Measurements from ENCODE around the gene PACSIN2. TPM values are rescaled to one million over a fixed set of nuclear protein-coding genes. Genes with fewer than 3 reads are reported as not detected.
A peak's percentile ranks its signal among the peaks of the same experiment; 100 is the strongest.

The PACSIN2 gene
- total RNA-seq, 3 donors from 2014 or later (not counting 1 experiment from before 2014, with no cell fraction given) = 37.1 to 48.5 (median 47.6) TPM

- Histone ChIP-seq H3K27ac (ENCODE audit: low read length) (no peak overlapping the region), H3K9me3 (ENCODE audit: control insufficient read depth, insufficient read depth, low read length) (no peaks in the 10 kb centered on the region), H3K4me3 (ENCODE audit: low read length) (no peak overlapping the region), H3K4me1 (ENCODE audit: control insufficient read depth, insufficient read depth, low read length) (peaks cover 19% of the 10 kb centered on the region), H3K36me3 (ENCODE audit: control insufficient read depth, insufficient read depth, low read length) (no peaks in the 10 kb centered on the region), H3K27me3 (ENCODE audit: control insufficient read depth, insufficient read depth, low read length) (no peaks in the 10 kb centered on the region)
- no peaks in the 10 kb centered on the region for H3K36me3 Mint-ChIP-seq
- no peak overlapping the region for H3K27ac Mint-ChIP-seq
- intact Hi-C loops (cut with micrococcal nuclease) = no loop called here
- TF ChIP-seq CTCF (IDR thresholded peaks at IDR 0.05) = no peak
- H3K9me3 Mint-ChIP-seq = no peaks in the 10 kb centered on the region
- no peaks in the 10 kb centered on the region for H3K27me3 Mint-ChIP-seq (ENCODE audit: low read depth in 2 of 2)
- 100% methylated on average over 5 of the region's 5 CpGs for WGBS (ENCODE audit: insufficient coverage)
- no peak overlapping the region for H3K4me3 Mint-ChIP-seq
- ATAC-seq = peak in 1 of 3 donors; percentile 25
- peaks cover 27 to 50% of the 10 kb centered on the region in 2 donors for H3K4me1 Mint-ChIP-seq
- no peak for DNase-seq
Measured at GRCh38 chr22:42970029-42970428, 44.9 kb downstream of the PACSIN2 start.

- intact Hi-C loops (cut with micrococcal nuclease) = no loop called here
- H3K36me3 Mint-ChIP-seq = no peaks in the 10 kb centered on the region
- Histone ChIP-seq H3K9me3 (ENCODE audit: control insufficient read depth, insufficient read depth, low read length) (no peaks in the 10 kb centered on the region), H3K36me3 (ENCODE audit: control insufficient read depth, insufficient read depth, low read length) (no peaks in the 10 kb centered on the region), H3K27me3 (ENCODE audit: control insufficient read depth, insufficient read depth, low read length) (no peaks in the 10 kb centered on the region), H3K4me1 (ENCODE audit: control insufficient read depth, insufficient read depth, low read length) (peaks cover 19% of the 10 kb centered on the region), H3K4me3 (ENCODE audit: low read length) (no peak overlapping the region), H3K27ac (ENCODE audit: low read length) (no peak overlapping the region)
- ATAC-seq (no peak), DNase-seq (no peak)
- H3K9me3 Mint-ChIP-seq = no peaks in the 10 kb centered on the region
- no peaks in the 10 kb centered on the region for H3K27me3 Mint-ChIP-seq (ENCODE audit: low read depth in 2 of 2)
- H3K4me3 Mint-ChIP-seq = no peak overlapping the region
- WGBS (ENCODE audit: insufficient coverage) = 90% methylated on average over 12 of the region's 12 CpGs
- no peak for TF ChIP-seq CTCF (IDR thresholded peaks at IDR 0.05)
- H3K27ac Mint-ChIP-seq = no peak overlapping the region
- H3K4me1 Mint-ChIP-seq = peaks cover 30 to 50% of the 10 kb centered on the region in 2 donors
Measured at GRCh38 chr22:42969348-42969975, 45.5 kb downstream of the PACSIN2 start.

- peak; percentile 52 to 83 (median 72) for ATAC-seq
- Histone ChIP-seq H3K9me3 (ENCODE audit: control insufficient read depth, insufficient read depth, low read length) (no peaks in the 10 kb centered on the region), H3K4me3 (ENCODE audit: low read length) (no peak overlapping the region), H3K4me1 (ENCODE audit: control insufficient read depth, insufficient read depth, low read length) (peaks cover 10% of the 10 kb centered on the region), H3K27me3 (ENCODE audit: control insufficient read depth, insufficient read depth, low read length) (no peaks in the 10 kb centered on the region), H3K36me3 (ENCODE audit: control insufficient read depth, insufficient read depth, low read length) (no peaks in the 10 kb centered on the region), H3K27ac (ENCODE audit: low read length) (no peak overlapping the region)
- H3K4me3 Mint-ChIP-seq = no peak overlapping the region
- H3K9me3 Mint-ChIP-seq = no peaks in the 10 kb centered on the region
- H3K36me3 Mint-ChIP-seq = no peaks in the 10 kb centered on the region
- DNase-seq = no peak
- TF ChIP-seq CTCF (IDR thresholded peaks at IDR 0.05) = no peak
- H3K27me3 Mint-ChIP-seq (ENCODE audit: low read depth in 2 of 2) = no peaks in the 10 kb centered on the region
- no peak overlapping the region for H3K27ac Mint-ChIP-seq
- peaks cover 21 to 46% of the 10 kb centered on the region in 2 donors for H3K4me1 Mint-ChIP-seq
- intact Hi-C loops (cut with micrococcal nuclease) = no loop called here
- 66% methylated on average over 7 of the region's 8 CpGs for WGBS (ENCODE audit: insufficient coverage)
Measured at GRCh38 chr22:42967933-42968332, 47.0 kb downstream of the PACSIN2 start.

GRCh38 chr22:42967005-42967404, 47.9 kb downstream of the PACSIN2 start:
- Mint-ChIP-seq H3K9me3 (no peaks in the 10 kb centered on the region), H3K27ac (no peak overlapping the region), H3K36me3 (no peaks in the 10 kb centered on the region), H3K4me1 (peaks cover 26 to 46% of the 10 kb centered on the region in 2 donors), H3K4me3 (no peak overlapping the region), H3K27me3 (ENCODE audit: low read depth in 2 of 2) (no peaks in the 10 kb centered on the region)
- ATAC-seq (no peak), DNase-seq (no peak)
- 98% methylated on average over 8 of the region's 8 CpGs for WGBS (ENCODE audit: insufficient coverage)
- Histone ChIP-seq H3K9me3 (ENCODE audit: control insufficient read depth, insufficient read depth, low read length) (no peaks in the 10 kb centered on the region), H3K4me1 (ENCODE audit: control insufficient read depth, insufficient read depth, low read length) (peaks cover 19% of the 10 kb centered on the region), H3K27me3 (ENCODE audit: control insufficient read depth, insufficient read depth, low read length) (no peaks in the 10 kb centered on the region), H3K4me3 (ENCODE audit: low read length) (no peak overlapping the region), H3K27ac (ENCODE audit: low read length) (no peak overlapping the region), H3K36me3 (ENCODE audit: control insufficient read depth, insufficient read depth, low read length) (no peaks in the 10 kb centered on the region)
- intact Hi-C loops (cut with micrococcal nuclease) = no loop called here
- no peak for TF ChIP-seq CTCF (IDR thresholded peaks at IDR 0.05)

All from natural killer cell (primary cell).